Duodenal mucosa (tissue), 2 donors: ENCODE results near the gene NR3C2.

Experiments used
- H3K27ac ChIP-seq: one replicate; pipeline ENCODE4 v1.7.0; 2013; ENCODE audit warnings: low read depth, low read length
- H3K27me3 ChIP-seq, 2 donors: one replicate each; pipeline ENCODE4 v1.7.0; 2013; ENCODE audit warnings: low read length in 2 of 2, control low read depth in 1 of 2; ENCODE audit not compliant: insufficient read depth in 2 of 2, control insufficient read depth in 1 of 2
- H3K36me3 ChIP-seq, 2 donors: one replicate each; pipeline ENCODE4 v1.7.0; 2013; ENCODE audit warnings: low read length in 2 of 2, control low read depth in 1 of 2; ENCODE audit not compliant: insufficient read depth in 2 of 2, control insufficient read depth in 1 of 2
- H3K4me1 ChIP-seq, 2 donors: one replicate each; pipeline ENCODE4 v1.7.0; 2013; ENCODE audit warnings: low read length in 2 of 2, control low read depth in 1 of 2; ENCODE audit not compliant: insufficient read depth in 2 of 2, control insufficient read depth in 1 of 2
- H3K4me3 ChIP-seq, 2 donors: one replicate each; pipeline ENCODE4 v1.7.0; 2013; ENCODE audit warnings: low read length in 2 of 2, low read depth in 1 of 2
- H3K9ac ChIP-seq, 2 donors: one replicate each; pipeline ENCODE4 v1.7.0; 2013; ENCODE audit warnings: low read length in 2 of 2, low read depth in 1 of 2
- H3K9me3 ChIP-seq, 2 donors: one replicate each; pipeline ENCODE4 v1.7.0; 2013; ENCODE audit warnings: low read length in 2 of 2, control low read depth in 1 of 2; ENCODE audit not compliant: control insufficient read depth in 1 of 2

The NR3C2 gene

GRCh38 chr4:148376151-148376550 is 66.1 kb downstream of the NR3C2 start:
- no peaks in the 10 kb centered on the region for H3K9me3 ChIP-seq
- peak overlapping the region; percentile 10 for H3K27ac ChIP-seq
- peak overlapping the region in 1 of 2 donors; percentile 25 for H3K9ac ChIP-seq
- H3K4me3 ChIP-seq, result peak overlapping the region; percentile 40 to 55
- H3K27me3 ChIP-seq, result no peaks in the 10 kb centered on the region
- H3K4me1 ChIP-seq, result peaks cover 4 to 10% of the 10 kb centered on the region in 2 donors
- no peaks in the 10 kb centered on the region for H3K36me3 ChIP-seq

- Histone ChIP-seq H3K9ac (no peak overlapping the region), H3K27me3 (no peaks in the 10 kb centered on the region), H3K4me1 (peaks cover 4 to 10% of the 10 kb centered on the region in 2 donors), H3K9me3 (no peaks in the 10 kb centered on the region), H3K4me3 (peak overlapping the region; percentile 40 to 55), H3K36me3 (no peaks in the 10 kb centered on the region), H3K27ac (no peak overlapping the region)
Measured at GRCh38 chr4:148375584-148375983, 66.6 kb downstream of the NR3C2 start.

DNA sequence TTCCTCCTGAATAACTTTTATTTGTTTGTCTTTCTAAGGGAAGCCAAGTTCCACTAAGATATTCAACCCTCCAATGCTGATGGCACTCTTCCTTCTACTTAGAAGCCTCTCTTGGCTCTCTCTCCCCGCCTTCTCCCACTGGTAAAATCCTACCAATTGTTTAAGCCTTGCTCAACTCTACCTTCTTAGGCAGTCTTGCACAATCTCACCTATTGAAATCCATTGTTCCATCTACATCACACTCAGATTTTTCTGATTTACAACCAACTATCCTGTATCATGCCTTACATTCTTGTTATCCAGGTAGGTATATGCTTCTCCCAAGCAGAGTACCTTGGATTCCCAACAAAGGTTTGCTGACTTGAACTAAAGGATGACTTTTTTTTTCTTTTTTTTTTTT is 69.1 kb downstream of the NR3C2 start:
- no peak overlapping the region for H3K4me3 ChIP-seq
- H3K27me3 ChIP-seq, result no peaks in the 10 kb centered on the region
- H3K4me1 ChIP-seq, result peaks cover 4 to 10% of the 10 kb centered on the region in 2 donors
- H3K36me3 ChIP-seq, result no peaks in the 10 kb centered on the region
- H3K27ac ChIP-seq, result no peak overlapping the region
- no peak overlapping the region for H3K9ac ChIP-seq
- H3K9me3 ChIP-seq, result no peaks in the 10 kb centered on the region

DNA sequence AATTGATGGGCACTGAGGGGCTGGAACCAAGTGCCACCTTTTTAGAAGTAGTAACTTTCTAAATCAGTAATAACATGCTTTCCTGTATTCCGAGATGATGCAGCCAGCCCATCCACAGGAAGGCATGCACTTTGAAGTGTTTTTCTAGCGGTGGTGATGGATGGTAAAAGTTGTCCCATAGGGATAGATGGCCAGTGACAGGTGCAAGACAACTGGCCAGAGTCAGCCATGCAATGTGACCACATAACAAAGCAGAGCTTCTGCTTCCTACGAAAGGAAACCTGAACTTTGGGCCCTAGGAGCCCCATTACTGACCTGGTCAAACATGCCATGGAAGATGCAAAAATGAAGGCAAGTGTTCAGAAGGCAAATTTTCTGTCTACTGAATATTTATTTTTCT is 72.3 kb downstream of the NR3C2 start:
- Histone ChIP-seq H3K9ac (no peak overlapping the region), H3K36me3 (no peaks in the 10 kb centered on the region), H3K4me3 (no peak overlapping the region), H3K27ac (no peak overlapping the region), H3K27me3 (no peaks in the 10 kb centered on the region), H3K4me1 (no peaks in the 10 kb centered on the region), H3K9me3 (no peaks in the 10 kb centered on the region)

GRCh38 chr4:148367756-148368155 is 74.5 kb downstream of the NR3C2 start:
- Histone ChIP-seq H3K27me3 (no peaks in the 10 kb centered on the region), H3K36me3 (no peaks in the 10 kb centered on the region), H3K4me3 (no peak overlapping the region), H3K27ac (no peak overlapping the region), H3K9me3 (no peaks in the 10 kb centered on the region), H3K4me1 (no peaks in the 10 kb centered on the region), H3K9ac (no peak overlapping the region)

DNA sequence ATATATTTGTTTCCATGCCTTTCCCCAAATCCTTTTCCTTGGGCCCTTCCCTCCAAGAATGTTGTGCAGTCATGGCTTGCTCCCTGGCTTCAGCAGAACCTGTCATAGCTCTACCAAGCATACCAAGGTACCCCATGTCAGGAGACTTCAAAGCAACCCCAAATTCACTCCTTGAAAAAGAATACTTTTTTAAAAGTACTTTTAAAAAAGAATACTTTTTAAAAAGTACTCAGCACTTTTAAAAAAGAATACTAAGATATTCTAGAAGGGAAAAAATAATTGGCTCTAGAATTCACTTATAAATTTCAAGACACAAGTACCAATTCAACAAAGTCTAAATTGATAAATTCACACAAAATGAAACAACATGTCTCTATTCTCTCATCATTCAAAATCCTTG is 76.0 kb downstream of the NR3C2 start:
- Histone ChIP-seq H3K9me3 (no peaks in the 10 kb centered on the region), H3K27ac (no peak overlapping the region), H3K4me1 (no peaks in the 10 kb centered on the region), H3K9ac (no peak overlapping the region), H3K27me3 (no peaks in the 10 kb centered on the region), H3K4me3 (no peak overlapping the region), H3K36me3 (no peaks in the 10 kb centered on the region)

DNA sequence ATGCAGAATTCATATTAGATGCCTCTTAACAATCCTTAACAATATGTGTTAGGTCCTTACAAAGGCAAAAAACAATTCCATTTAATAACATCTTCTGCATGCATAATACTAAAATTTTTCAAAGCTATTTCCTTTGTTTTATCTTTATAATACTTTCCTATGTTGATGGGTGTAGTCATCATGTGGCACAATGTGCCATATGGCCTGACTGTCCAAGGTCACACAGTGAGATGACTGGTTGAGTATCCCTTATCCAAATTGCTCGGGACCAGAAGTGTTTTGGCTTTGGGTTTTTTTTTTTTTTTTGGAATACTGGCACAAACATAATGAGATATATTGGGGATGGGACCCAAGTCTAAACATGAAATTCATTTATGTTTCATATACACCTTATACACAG is 77.7 kb downstream of the NR3C2 start:
- H3K27ac ChIP-seq, result no peak overlapping the region
- no peaks in the 10 kb centered on the region for H3K36me3 ChIP-seq
- no peaks in the 10 kb centered on the region for H3K9me3 ChIP-seq

DNA sequence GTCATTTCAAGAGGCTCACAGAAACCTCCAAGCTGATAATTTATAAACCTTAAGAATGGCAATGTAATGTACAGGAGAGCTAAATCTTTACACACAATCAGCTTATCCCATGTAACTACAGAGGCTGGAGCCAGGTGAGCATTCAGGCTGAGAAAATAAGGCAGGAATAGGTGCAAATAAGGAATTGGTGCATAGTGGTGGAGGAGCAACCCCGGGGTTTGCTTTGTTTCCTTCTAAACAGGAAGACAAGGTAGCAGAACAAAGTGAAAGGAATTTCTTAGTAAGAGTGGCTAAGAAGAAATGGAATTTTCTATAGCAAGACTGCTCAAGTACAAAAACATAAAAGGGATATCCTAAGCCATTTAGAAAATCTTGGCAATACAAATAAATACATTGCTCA is 82.4 kb downstream of the NR3C2 start:
- H3K9me3 ChIP-seq, result no peaks in the 10 kb centered on the region
- no peaks in the 10 kb centered on the region for H3K4me1 ChIP-seq
- no peaks in the 10 kb centered on the region for H3K36me3 ChIP-seq
- H3K27ac ChIP-seq, result no peak overlapping the region
- no peaks in the 10 kb centered on the region for H3K27me3 ChIP-seq
- no peak overlapping the region for H3K9ac ChIP-seq
- H3K4me3 ChIP-seq, result no peak overlapping the region

More for the DNA sequence above, 77.7 kb downstream of the NR3C2 start:
- Histone ChIP-seq H3K4me1 (no peaks in the 10 kb centered on the region), H3K9ac (no peak overlapping the region), H3K4me3 (no peak overlapping the region), H3K27me3 (no peaks in the 10 kb centered on the region)

DNA sequence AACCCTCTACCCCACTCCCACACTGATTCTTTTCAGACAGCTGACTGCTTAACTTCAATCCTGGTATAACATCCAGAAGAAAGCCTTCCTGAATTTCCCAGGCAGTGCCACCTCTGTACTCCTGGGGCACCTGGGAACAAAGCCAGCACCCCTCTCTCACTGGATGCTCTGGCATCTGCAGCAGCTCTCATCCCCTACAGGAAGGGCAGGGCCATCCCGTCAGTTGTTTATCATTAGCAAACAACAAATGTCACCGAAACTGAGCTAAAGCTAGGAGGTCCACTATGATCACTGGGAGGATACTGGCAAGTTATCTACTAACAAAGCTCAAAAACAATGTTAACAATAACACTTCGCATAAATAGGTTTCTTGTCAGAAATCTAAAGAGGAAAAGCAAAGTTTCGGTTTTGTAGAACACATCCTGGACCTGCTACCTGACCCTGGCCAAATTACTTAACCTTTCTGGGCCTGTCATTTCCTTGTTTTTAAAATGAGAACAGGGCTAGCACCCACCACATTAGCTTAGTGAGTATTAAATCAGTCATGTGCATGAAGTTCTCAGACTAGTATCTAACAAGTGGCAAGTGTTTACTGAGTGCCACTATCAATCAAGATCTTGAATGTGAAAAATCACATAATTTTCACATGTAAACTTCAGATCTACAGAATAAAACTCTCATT is 86.6 kb downstream of the NR3C2 start:
- Histone ChIP-seq H3K4me1 (peaks cover 0 to 4% of the 10 kb centered on the region in 2 donors), H3K27ac (no peak overlapping the region), H3K9me3 (no peaks in the 10 kb centered on the region), H3K36me3 (no peaks in the 10 kb centered on the region), H3K9ac (no peak overlapping the region), H3K27me3 (no peaks in the 10 kb centered on the region), H3K4me3 (no peak overlapping the region)

- no peaks in the 10 kb centered on the region for H3K36me3 ChIP-seq
- no peak overlapping the region for H3K27ac ChIP-seq
- H3K9me3 ChIP-seq, result no peaks in the 10 kb centered on the region
- H3K4me1 ChIP-seq, result peaks cover 0 to 6% of the 10 kb centered on the region in 2 donors
- no peaks in the 10 kb centered on the region for H3K27me3 ChIP-seq
- H3K4me3 ChIP-seq, result no peak overlapping the region
- no peak overlapping the region for H3K9ac ChIP-seq
Measured at GRCh38 chr4:148354186-148354585, 88.0 kb downstream of the NR3C2 start.
